HEK293 (cell line): ENCODE data around the gene PTH1R.

ENCODE experiments used
- CTCF ChIA-PET: fragments of 350-600 bp; formaldehyde crosslinking; extraction: SDS; loops from one replicate; lab custom pipeline; 2021; ENCODE audit warnings: antibody characterized with exemption; lab: Yijun Ruan, JAX
- POLR2A ChIA-PET: fragments of 300-600 bp; formaldehyde crosslinking; extraction: SDS; loops from one replicate; lab custom pipeline; 2020; ENCODE audit warnings: antibody characterized with exemption, inconsistent platforms; lab: Yijun Ruan, JAX
- H3K27ac ChIP-seq: fragments of 200-500 bp; sonication (Bioruptor generic); 2 replicates; pipeline ENCODE4 v1.5.1; 2014; ENCODE audit warnings: low read depth, low read length, control low read depth, inconsistent platforms; ENCODE audit errors: extremely low read depth
- H3K36me3 ChIP-seq, 2 experiments: fragments of 200-500 bp in 1 of 2; sonication (Bioruptor generic) in 1 of 2; 1 replicate in 1 of 2; 2 replicates in 1 of 2; pipeline ENCODE4 v1.5.1; 2014 to 2017; ENCODE audit warnings: inconsistent platforms in 2 of 2, low read length in 2 of 2; ENCODE audit not compliant: control insufficient read depth in 2 of 2, insufficient read depth in 1 of 2
- H3K4me1 ChIP-seq: fragments of 200-500 bp; sonication (Bioruptor generic); 2 replicates; pipeline ENCODE4 v1.5.1; 2014; ENCODE audit warnings: mild to moderate bottlenecking, low read length, inconsistent platforms; ENCODE audit not compliant: control insufficient read depth, insufficient read depth
- H3K4me3 ChIP-seq: 2 replicates; pipeline ENCODE4 v1.5.1; 2011; ENCODE audit warnings: low read depth, mild to moderate bottlenecking, control low read depth, low read length, moderate library complexity
- H3K9me3 ChIP-seq: fragments of 200-500 bp; sonication (Bioruptor generic); 2 replicates; pipeline ENCODE4 v1.5.1; 2014; ENCODE audit warnings: low read depth, low read length, inconsistent platforms; ENCODE audit not compliant: control insufficient read depth, insufficient read depth
- BCL11A ChIP-seq: fragments of 450-650 bp; formaldehyde crosslinking; IDR thresholded peaks from 2 replicates; pipeline ENCODE4 v1.5.1; 2016; ENCODE audit warnings: low read depth, missing biosample characterization, missing genetic modification characterization
- GFI1B ChIP-seq: fragments of 450-650 bp; formaldehyde crosslinking; IDR thresholded peaks from 2 replicates; pipeline ENCODE4 v1.5.1; 2016; ENCODE audit warnings: missing biosample characterization, missing genetic modification characterization
- GLIS2 ChIP-seq: fragments of 450-650 bp; formaldehyde crosslinking; IDR thresholded peaks from 2 replicates; pipeline ENCODE4 v1.5.1; 2016; ENCODE audit warnings: missing biosample characterization, missing genetic modification characterization
- KLF1 ChIP-seq: fragments of 450-650 bp; formaldehyde crosslinking; IDR thresholded peaks from 2 replicates; pipeline ENCODE4 v1.5.1; 2016; ENCODE audit warnings: missing biosample characterization, missing genetic modification characterization
- KLF9 ChIP-seq: fragments of 450-650 bp; formaldehyde crosslinking; IDR thresholded peaks from 2 replicates; pipeline ENCODE4 v1.5.1; 2016; ENCODE audit warnings: missing biosample characterization, missing genetic modification characterization, low read depth
- SCRT2 ChIP-seq: fragments of 450-650 bp; formaldehyde crosslinking; IDR thresholded peaks from 2 replicates; pipeline ENCODE4 v1.5.1; 2016; ENCODE audit warnings: missing biosample characterization, missing genetic modification characterization
- WT1 ChIP-seq: fragments of 450-650 bp; formaldehyde crosslinking; IDR thresholded peaks from 2 replicates; pipeline ENCODE4 v1.5.1; 2016; ENCODE audit warnings: missing biosample characterization, missing genetic modification characterization
- ZBTB17 ChIP-seq: fragments of 450-650 bp; formaldehyde crosslinking; IDR thresholded peaks from 2 replicates; pipeline ENCODE4 v1.5.1; 2016; ENCODE audit warnings: missing biosample characterization, missing genetic modification characterization
- ZFP69B ChIP-seq: fragments of 450-650 bp; formaldehyde crosslinking; IDR thresholded peaks from 2 replicates; pipeline ENCODE4 v1.5.1; 2016; ENCODE audit warnings: missing biosample characterization, missing genetic modification characterization
- ZNF112 ChIP-seq: fragments of 450-650 bp; formaldehyde crosslinking; IDR thresholded peaks from 2 replicates; pipeline ENCODE4 v1.5.0; 2017; ENCODE audit warnings: missing biosample characterization, missing genetic modification characterization
- ZNF140 ChIP-seq: fragments of 450-650 bp; formaldehyde crosslinking; IDR thresholded peaks from 2 replicates; pipeline ENCODE4 v1.5.1; 2016; ENCODE audit warnings: missing biosample characterization, missing genetic modification characterization
- ZNF202 ChIP-seq: fragments of 450-650 bp; formaldehyde crosslinking; IDR thresholded peaks from 2 replicates; pipeline ENCODE4 v1.5.1; 2016; ENCODE audit warnings: missing biosample characterization, missing genetic modification characterization, borderline replicate concordance
- ZNF292 ChIP-seq: fragments of 450-650 bp; formaldehyde crosslinking; IDR thresholded peaks from 2 replicates; pipeline ENCODE4 v1.5.1; 2016; ENCODE audit warnings: low read depth, missing biosample characterization, missing genetic modification characterization, borderline replicate concordance
- ZNF311 ChIP-seq: fragments of 450-650 bp; formaldehyde crosslinking; IDR thresholded peaks from 2 replicates; pipeline ENCODE4 v1.5.1; 2017; ENCODE audit warnings: missing biosample characterization, missing genetic modification characterization, borderline replicate concordance
- ZNF335 ChIP-seq: fragments of 450-650 bp; formaldehyde crosslinking; conservative IDR thresholded peaks from 2 replicates; pipeline ENCODE4 v1.5.1; 2016; ENCODE audit warnings: missing biosample characterization, missing genetic modification characterization
- ZNF354C ChIP-seq: fragments of 450-650 bp; formaldehyde crosslinking; IDR thresholded peaks from 2 replicates; pipeline ENCODE4 v1.5.1; 2016; ENCODE audit warnings: missing biosample characterization, missing genetic modification characterization, low read depth, borderline replicate concordance
- ZNF404 ChIP-seq: fragments of 450-650 bp; formaldehyde crosslinking; IDR thresholded peaks from 2 replicates; pipeline ENCODE4 v1.5.1; 2017; ENCODE audit warnings: missing biosample characterization, missing genetic modification characterization
- ZNF426 ChIP-seq: fragments of 450-650 bp; formaldehyde crosslinking; IDR thresholded peaks from 2 replicates; pipeline ENCODE4 v1.5.1; 2017; ENCODE audit warnings: missing biosample characterization, missing genetic modification characterization, mild to moderate bottlenecking, inconsistent platforms, moderate library complexity
- ZNF521 ChIP-seq: fragments of 450-650 bp; formaldehyde crosslinking; IDR thresholded peaks from 2 replicates; pipeline ENCODE4 v1.5.1; 2017; ENCODE audit warnings: missing biosample characterization, mild to moderate bottlenecking, missing genetic modification characterization
- ZNF610 ChIP-seq: fragments of 450-650 bp; formaldehyde crosslinking; IDR thresholded peaks from 2 replicates; pipeline ENCODE4 v1.5.1; 2016; ENCODE audit warnings: missing biosample characterization, missing genetic modification characterization, borderline replicate concordance
- ZNF664 ChIP-seq: fragments of 450-650 bp; formaldehyde crosslinking; IDR thresholded peaks from 2 replicates; pipeline ENCODE4 v1.5.1; 2016; ENCODE audit warnings: missing biosample characterization, missing genetic modification characterization
- ZNF670 ChIP-seq: fragments of 450-650 bp; formaldehyde crosslinking; IDR thresholded peaks from 2 replicates; pipeline ENCODE4 v1.5.1; 2016; ENCODE audit warnings: missing biosample characterization, missing genetic modification characterization, low read depth
- ZNF747 ChIP-seq: fragments of 450-650 bp; formaldehyde crosslinking; IDR thresholded peaks from 2 replicates; pipeline ENCODE4 v1.5.1; 2016; ENCODE audit warnings: missing biosample characterization, missing genetic modification characterization
- ZNF830 ChIP-seq: fragments of 450-650 bp; IDR thresholded peaks from 2 replicates; pipeline ENCODE4 v1.5.0; 2018; ENCODE audit warnings: missing biosample characterization, missing genetic modification characterization, low read depth, mild to moderate bottlenecking, moderate library complexity
- TF ChIP-seq, protein P1 (sequence below): fragments of 450-650 bp; formaldehyde crosslinking; IDR thresholded peaks from 2 replicates; pipeline ENCODE4 v1.5.1; 2016; ENCODE audit warnings: missing biosample characterization, missing genetic modification characterization
- TF ChIP-seq, protein P2 (sequence below): fragments of 450-650 bp; formaldehyde crosslinking; IDR thresholded peaks from 2 replicates; pipeline ENCODE4 v1.5.1; 2017; ENCODE audit warnings: missing biosample characterization, missing genetic modification characterization
- TF ChIP-seq, protein P3 (sequence below): fragments of 450-650 bp; formaldehyde crosslinking; IDR thresholded peaks from 2 replicates; pipeline ENCODE4 v1.5.1; 2016; ENCODE audit warnings: missing biosample characterization, missing genetic modification characterization

Gene PTH1R

DNA sequence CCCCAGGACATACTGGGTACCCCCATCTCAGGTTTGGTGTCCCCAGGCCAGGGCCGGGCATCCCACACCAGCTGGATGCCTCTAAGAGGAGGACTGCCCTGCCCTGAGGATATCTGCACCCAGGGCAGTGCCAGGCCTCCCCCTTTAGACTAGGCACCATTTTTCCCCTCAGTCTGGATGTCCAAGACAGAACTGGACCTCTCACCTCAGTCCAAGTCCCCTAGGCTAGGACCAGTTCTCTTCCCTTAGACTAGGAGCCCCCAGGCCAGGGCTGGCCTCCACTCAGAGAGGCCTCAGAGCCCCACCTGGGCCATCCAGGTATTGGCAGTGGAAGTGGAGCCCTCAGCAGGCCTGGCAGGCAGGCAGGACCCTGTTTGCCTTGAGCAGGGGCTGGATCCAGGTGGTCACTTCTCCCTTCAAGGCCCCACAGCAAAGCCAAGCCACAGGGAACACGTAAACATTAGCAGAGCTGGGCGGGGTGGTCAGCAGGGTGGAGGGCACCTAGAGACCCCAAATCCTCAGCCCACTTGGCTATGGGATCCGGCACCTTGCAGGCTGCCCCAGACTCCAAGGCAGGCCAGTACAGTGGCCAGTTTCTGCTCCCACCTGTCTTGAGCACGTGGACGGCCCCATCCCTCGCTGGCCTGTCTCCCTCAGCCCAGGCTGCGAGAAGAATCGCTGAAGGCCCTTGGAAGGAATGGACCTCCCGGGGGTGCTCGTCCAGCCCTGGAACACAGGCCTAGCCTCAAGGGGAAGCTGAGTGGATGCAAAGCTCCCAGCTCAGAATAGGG, 28.3 kb downstream of the PTH1R start:
- no peaks in the 10 kb centered on the region for H3K9me3 ChIP-seq
- TF ChIP-seq ZNF426 (tag by site-specific recombination) (no peak), ZNF664 (tag by site-specific recombination) (no peak), ZFP69B (tag by site-specific recombination) (no peak), ZBTB17 (tag by site-specific recombination) (no peak), ZNF610 (tag by site-specific recombination) (no peak), ZNF140 (tag by site-specific recombination) (no peak), ZNF521 (tag by site-specific recombination) (no peak), KLF1 (tag by site-specific recombination) (no peak), ZNF404 (no peak), ZNF670 (tag by site-specific recombination) (no peak), ZNF747 (tag by site-specific recombination) (no peak), BCL11A (tag by site-specific recombination) (no peak), WT1 (tag by site-specific recombination) (no peak), ZNF335 (tag by site-specific recombination) (no peak), ZNF311 (no peak), ZNF202 (tag by site-specific recombination) (no peak), ZNF354C (no peak)
- TF ChIP-seq, protein P1, sequence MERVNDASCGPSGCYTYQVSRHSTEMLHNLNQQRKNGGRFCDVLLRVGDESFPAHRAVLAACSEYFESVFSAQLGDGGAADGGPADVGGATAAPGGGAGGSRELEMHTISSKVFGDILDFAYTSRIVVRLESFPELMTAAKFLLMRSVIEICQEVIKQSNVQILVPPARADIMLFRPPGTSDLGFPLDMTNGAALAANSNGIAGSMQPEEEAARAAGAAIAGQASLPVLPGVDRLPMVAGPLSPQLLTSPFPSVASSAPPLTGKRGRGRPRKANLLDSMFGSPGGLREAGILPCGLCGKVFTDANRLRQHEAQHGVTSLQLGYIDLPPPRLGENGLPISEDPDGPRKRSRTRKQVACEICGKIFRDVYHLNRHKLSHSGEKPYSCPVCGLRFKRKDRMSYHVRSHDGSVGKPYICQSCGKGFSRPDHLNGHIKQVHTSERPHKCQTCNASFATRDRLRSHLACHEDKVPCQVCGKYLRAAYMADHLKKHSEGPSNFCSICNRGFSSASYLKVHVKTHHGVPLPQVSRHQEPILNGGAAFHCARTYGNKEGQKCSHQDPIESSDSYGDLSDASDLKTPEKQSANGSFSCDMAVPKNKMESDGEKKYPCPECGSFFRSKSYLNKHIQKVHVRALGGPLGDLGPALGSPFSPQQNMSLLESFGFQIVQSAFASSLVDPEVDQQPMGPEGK (tag by site-specific recombination): no peak
- no peaks in the 10 kb centered on the region for H3K36me3 ChIP-seq
- CTCF ChIA-PET: no interaction called here
- POLR2A ChIA-PET: no interaction called here
- H3K4me3 ChIP-seq: no peak overlapping the region
- no peaks in the 10 kb centered on the region for H3K4me1 ChIP-seq
- no peak overlapping the region for H3K27ac ChIP-seq

DNA sequence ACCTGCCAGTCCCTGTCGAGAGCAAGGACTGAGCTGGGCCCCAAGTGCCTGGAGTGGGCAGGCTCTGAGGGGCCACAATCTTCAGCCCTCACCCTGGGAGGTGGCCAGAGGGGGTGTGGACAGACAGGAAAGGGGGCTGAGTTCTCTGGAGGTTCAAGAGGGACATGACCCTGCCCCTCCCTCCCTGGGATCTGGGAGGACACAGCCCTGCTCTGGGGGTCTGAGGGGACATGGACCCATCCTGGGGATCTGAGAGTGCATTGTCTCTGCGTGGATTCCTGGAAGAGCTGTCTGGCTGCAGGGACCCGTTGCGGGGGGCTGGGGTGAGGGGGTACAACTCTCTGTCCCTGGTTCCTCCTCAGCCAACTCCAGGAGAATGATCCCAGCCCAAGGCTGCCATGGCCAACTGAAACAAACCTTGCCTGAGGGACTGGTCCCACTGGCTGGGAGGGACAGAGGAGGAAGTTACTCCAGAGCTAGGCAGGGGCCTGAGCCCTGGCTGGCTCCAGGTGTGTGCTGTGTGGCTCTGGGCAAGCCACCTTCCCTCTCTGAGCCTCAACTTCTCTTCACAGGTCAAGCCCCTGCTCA, 29.0 kb downstream of the PTH1R start:
- H3K4me1 ChIP-seq: no peaks in the 10 kb centered on the region
- no peaks in the 10 kb centered on the region for H3K9me3 ChIP-seq
- H3K27ac ChIP-seq: no peak overlapping the region
- ChIA-PET CTCF (no interaction called here), POLR2A (no interaction called here)
- TF ChIP-seq GLIS2 (tag by site-specific recombination): 0 out of 2 replicates have a peak, but pooled peaks have one; percentile 16
- TF ChIP-seq SCRT2: no peak
- H3K4me3 ChIP-seq: no peak overlapping the region
- no peaks in the 10 kb centered on the region for H3K36me3 ChIP-seq

DNA sequence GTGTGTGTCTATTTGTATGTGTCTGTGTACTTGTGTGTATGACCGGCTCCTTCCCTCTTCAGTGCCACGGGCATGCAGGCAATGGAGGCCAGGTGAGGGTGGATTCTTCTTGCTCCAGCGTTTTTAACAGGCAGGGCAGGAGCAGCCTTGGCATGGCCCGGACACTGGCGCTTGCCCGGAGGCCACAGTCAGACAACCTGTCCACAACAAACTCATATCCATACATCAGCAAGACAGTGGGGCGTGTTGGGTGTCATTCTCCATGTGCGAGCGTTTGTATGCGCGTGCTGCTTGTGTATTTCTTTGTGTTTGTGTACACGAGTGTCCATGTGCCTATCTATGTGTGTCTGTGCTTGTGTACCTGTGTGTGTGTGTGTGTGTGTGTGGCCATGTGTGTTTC, 29.8 kb downstream of the PTH1R start:
- H3K4me1 ChIP-seq: no peaks in the 10 kb centered on the region
- no peaks in the 10 kb centered on the region for H3K9me3 ChIP-seq
- H3K36me3 ChIP-seq: no peaks in the 10 kb centered on the region
- H3K4me3 ChIP-seq: no peak overlapping the region
- CTCF ChIA-PET: no interaction called here
- no peak overlapping the region for H3K27ac ChIP-seq
- POLR2A ChIA-PET: no interaction called here
- TF ChIP-seq, protein P2, sequence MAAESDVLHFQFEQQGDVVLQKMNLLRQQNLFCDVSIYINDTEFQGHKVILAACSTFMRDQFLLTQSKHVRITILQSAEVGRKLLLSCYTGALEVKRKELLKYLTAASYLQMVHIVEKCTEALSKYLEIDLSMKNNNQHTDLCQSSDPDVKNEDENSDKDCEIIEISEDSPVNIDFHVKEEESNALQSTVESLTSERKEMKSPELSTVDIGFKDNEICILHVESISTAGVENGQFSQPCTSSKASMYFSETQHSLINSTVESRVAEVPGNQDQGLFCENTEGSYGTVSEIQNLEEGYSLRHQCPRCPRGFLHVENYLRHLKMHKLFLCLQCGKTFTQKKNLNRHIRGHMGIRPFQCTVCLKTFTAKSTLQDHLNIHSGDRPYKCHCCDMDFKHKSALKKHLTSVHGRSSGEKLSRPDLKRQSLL (tag by site-specific recombination): no peak
- TF ChIP-seq ZNF112 (no peak), GFI1B (tag by site-specific recombination) (no peak), ZNF292 (tag by site-specific recombination) (no peak), KLF9 (no peak), ZNF354C (no peak), ZNF830 (tag by site-specific recombination) (no peak), ZNF610 (tag by site-specific recombination) (no peak)
- TF ChIP-seq, protein P3, sequence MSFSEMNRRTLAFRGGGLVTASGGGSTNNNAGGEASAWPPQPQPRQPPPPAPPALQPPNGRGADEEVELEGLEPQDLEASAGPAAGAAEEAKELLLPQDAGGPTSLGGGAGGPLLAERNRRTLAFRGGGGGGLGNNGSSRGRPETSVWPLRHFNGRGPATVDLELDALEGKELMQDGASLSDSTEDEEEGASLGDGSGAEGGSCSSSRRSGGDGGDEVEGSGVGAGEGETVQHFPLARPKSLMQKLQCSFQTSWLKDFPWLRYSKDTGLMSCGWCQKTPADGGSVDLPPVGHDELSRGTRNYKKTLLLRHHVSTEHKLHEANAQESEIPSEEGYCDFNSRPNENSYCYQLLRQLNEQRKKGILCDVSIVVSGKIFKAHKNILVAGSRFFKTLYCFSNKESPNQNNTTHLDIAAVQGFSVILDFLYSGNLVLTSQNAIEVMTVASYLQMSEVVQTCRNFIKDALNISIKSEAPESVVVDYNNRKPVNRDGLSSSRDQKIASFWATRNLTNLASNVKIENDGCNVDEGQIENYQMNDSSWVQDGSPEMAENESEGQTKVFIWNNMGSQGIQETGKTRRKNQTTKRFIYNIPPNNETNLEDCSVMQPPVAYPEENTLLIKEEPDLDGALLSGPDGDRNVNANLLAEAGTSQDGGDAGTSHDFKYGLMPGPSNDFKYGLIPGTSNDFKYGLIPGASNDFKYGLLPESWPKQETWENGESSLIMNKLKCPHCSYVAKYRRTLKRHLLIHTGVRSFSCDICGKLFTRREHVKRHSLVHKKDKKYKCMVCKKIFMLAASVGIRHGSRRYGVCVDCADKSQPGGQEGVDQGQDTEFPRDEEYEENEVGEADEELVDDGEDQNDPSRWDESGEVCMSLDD (tag by site-specific recombination): no peak
